Measurements from ENCODE around the gene HSPA1A.
"Not testable (repeated sequence)": the region's sequence is repeated elsewhere in the genome, so short reads cannot be mapped to it uniquely, and the experiment has no call there.

The HSPA1A gene

DNA sequence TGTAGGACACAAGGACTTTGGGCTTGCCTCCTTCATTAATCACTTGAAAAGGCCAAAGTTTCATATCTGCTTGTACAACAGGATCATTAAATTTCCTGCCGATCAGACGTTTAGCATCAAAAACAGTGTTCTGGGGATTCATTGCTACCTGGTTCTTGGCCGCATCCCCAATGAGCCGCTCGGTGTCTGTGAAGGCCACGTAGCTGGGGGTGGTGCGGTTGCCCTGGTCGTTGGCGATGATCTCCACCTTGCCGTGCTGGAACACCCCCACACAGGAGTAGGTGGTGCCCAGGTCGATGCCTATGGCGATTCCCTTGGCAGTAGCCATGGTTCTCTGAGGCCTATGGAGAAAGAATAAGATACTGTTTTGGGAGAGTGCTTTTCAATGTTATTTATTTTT, 3.7 kb upstream of the HSPA1A start:
- no peak for DNase-seq (ENCODE audit: low spot score)

DNA sequence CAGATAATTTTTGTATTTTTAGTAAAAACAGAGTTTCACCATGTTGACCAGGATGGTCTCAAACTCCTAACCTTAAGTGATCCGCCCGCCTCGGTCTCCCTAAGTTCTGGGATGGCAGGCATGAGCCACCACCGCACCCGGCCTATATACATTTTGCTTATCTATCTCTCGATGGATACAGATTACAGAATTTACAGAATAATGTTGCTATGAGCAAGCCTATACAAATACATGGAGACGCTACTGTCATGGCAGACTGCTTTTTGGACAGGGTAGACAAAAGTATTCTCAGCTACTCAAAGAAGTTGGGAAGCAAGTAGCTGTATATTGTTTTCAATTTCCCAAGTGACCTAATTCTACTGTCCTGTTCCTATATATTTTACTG, 1.9 kb upstream of the HSPA1A start:
- DNase-seq (ENCODE audit: low spot score) = no peak

DNA sequence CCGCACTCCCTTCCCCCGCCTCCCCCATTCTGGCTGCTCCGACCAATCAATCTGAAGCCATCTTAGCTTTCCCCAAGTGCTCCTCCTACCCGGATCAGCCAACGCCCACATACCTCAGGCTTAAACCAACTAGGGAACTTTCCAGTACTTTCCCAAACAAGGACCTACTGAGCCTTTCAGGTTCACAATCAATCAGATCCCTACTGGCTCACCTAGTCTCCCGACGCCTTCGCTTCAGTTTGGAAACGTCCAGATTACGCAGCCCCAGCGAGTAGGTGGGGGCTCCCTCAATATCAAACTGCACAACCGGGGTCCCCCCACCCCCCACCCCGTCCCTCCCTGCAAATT, 692 bp upstream of the HSPA1A start:
- DNase-seq (ENCODE audit: low spot score) = peak; percentile 99

DNA sequence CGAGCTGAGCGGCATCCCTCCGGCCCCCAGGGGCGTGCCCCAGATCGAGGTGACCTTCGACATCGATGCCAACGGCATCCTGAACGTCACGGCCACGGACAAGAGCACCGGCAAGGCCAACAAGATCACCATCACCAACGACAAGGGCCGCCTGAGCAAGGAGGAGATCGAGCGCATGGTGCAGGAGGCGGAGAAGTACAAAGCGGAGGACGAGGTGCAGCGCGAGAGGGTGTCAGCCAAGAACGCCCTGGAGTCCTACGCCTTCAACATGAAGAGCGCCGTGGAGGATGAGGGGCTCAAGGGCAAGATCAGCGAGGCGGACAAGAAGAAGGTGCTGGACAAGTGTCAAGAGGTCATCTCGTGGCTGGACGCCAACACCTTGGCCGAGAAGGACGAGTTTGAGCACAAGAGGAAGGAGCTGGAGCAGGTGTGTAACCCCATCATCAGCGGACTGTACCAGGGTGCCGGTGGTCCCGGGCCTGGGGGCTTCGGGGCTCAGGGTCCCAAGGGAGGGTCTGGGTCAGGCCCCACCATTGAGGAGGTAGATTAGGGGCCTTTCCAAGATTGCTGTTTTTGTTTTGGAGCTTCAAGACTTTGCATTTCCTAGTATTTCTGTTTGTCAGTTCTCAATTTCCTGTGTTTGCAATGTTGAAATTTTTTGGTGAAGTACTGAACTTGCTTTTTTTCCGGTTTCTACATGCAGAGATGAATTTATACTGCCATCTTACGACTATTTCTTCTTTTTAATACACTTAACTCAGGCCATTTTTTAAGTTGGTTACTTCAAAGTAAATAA, 2.0 kb downstream of the HSPA1A start:
- DNase-seq (ENCODE audit: low spot score) = peak; percentile 83

DNA sequence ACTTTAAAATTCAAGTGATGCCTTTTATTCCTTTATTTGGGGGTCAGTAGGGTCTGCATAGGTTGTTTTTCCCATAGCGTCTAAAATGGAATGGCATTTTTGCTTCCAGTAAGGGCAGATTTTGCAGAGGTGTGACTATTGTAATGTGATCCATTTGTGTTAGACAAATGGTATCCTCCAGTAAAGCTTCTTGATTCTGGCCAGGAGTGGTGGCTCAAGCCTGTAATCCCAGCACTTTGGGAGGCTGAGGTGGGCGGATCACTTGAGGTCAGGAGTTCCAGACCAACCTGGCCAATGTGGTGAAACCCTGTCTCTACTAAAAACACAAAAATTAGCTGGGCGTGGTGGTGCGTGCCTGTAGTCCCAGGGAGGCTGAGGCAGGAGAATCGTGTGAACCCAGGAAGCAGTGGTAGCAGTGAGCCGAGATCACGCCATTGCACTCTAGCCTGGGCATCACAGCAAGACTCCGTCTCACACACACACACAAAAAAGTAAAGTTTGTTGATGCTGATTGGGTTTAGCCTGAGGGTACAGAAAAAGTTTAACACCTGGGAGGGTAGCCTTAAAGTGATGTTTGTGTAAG, 2.7 kb downstream of the HSPA1A start:
- peak; percentile 86 for DNase-seq (ENCODE audit: low spot score)

DNA sequence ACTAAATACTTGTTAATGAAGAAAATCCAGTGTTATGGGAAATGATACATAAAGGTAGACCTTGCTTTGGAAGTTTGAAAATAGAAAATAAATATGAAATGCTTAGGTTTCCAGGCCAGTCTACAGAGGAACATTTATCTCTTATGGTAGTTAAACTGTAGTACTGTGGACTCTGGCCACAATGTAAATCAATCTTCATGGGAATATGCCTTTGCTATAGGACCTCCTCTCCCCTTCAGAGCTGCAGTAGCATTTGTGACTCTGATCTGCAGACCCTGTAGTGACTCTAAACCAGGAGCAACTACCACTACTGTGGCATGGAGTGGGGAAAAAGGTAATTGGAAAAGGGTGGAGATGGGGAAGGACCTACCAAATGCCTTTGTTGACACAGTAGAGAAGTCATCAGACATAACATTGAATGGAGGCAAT, 4.5 kb downstream of the HSPA1A start:
- no peak for DNase-seq (ENCODE audit: low spot score)

DNA sequence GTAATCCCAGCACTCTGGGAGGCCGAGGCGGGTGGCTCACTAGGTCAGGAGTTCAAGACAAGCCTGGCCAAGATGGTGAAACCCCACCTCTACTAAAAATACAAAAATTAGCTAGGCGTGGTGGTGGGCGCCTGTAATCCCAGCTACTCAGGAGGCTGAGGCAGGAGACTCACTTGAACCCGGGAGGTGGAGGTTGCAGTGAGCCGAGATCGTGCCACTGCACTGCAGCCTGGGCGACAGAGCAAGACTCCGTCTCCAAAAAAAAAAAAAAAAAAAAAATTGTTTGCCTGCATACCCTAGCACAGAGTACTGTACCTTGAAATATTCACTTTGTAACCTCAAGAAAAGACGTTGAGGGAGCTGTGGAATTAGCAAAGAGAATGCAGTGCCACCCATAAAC, 5.1 kb downstream of the HSPA1A start:
- DNase-seq (ENCODE audit: low spot score) = not testable (repeated sequence)

DNA sequence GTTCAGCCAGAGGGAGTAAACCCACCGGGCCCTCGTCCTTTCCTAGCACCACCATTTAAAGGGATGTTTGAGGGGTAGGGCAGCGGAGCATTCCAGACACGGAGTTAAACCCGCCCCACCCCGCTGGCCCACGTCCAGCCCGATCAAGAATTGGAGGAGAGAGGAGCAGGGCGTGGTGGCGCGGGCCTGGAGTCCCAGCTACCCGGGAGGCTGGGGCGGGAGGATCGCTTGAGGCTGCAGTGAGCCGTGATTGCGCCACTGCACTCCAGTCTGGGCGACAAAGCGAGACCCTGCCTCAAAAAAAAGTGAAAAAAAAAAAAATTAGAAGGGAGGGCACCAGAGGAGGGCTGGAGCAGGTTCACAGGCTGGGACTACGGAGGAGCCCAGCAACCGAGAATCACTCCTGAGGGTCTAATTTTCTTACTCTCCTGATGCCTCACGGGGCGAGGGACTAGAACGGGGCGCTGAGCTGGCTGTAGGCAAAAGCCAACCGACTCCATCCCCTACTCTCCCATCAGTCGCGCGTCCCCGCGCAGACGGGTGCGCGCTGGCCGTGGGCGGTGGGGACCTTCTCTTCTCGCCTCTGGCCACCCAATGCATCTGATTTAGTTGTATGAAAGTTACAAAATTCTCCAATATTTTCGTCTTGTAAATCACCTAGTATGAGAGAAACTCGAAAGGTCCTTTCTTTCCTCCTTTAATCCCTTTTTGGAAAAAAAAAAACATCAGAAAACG, 6.1 kb downstream of the HSPA1A start:
- DNase-seq (ENCODE audit: low spot score) = no peak

DNA sequence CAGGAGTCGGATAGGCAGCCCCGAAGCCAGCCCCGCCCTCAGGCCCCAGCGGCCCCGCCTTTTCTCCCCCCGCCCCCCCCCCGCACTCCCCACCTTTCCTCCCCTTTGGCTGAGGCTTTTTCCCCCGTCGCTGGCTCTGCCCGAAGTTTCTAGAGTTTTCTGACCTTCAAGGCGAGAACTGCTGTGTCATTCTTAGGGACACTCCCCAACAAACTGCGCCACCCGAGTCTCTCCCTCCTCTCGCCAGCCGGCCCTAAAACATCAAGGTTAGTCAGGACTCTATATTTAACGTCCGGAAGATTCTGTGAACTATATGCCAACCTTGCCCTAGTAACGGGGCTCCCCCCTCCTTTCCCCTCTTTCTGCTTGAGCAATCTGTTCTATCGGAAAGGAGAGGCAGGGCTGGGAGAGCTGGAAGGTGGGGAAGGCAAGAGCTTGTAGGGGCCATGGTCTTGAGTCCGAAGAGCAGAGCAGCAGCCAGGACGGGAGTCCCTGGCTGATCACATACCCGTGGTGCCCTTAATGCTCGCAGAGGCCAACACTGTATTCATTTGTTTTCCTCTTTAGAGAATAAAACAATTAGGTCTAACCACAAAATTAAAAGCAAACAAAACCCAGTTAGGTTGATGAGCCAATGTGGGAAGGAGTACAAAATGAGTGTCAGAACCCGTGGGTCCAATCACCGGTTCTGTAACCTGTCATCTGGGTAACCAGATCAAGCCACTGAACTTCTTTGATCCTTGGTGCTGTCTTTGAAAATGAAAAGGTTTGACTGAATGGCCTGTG, 6.9 kb downstream of the HSPA1A start:
- peak; percentile 88 for DNase-seq (ENCODE audit: low spot score)

DNA sequence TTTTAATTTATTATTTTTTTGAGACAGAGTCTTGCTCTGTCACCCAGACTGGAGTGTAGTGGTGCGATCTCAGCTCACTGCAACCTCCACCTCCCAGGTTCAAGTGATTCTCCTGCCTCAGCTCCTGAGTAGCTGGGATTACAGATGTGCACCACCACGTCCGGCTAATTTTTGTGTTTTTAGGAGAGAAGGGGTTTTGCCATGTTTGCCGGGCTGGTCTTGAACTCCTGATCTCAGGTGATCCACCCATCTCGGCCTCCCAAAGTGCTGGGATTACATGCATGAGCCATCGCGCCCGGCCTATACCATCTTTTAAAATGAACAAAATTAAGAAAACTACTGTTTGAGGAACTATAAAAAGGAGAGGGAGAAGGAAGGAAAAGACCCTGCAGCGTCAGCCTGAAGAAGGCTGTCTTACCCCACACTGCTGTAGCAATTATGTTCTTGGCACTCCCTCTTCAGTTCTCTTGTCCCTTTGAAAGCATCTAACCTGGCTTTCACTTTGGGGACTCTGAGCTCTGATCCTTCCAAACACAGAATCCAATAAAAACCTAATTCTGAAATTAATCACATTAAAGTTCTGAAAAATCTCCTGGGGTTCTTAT, 8.4 kb downstream of the HSPA1A start:
- not testable (repeated sequence) for DNase-seq (ENCODE audit: low spot score)

DNA sequence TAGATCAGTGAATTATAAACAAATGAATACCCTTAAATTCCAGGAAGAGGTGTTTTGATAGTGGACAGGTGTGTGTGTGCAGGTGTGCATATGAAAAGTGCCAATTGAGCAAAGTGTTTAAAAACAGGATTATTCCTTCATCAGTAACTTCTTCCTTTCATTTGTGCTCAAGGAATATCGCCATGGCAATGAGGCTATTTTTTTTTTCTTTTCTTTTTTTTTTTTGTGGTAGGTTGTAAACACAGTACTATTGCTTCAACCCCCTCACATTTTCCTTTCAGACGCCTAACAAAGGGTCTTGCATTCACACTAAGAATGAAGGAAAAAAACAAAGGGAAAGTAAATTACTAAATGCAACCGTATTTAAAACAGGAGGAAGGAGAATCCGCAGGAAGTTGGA, 10.2 kb downstream of the HSPA1A start:
- DNase-seq (ENCODE audit: low spot score) = no peak

DNA sequence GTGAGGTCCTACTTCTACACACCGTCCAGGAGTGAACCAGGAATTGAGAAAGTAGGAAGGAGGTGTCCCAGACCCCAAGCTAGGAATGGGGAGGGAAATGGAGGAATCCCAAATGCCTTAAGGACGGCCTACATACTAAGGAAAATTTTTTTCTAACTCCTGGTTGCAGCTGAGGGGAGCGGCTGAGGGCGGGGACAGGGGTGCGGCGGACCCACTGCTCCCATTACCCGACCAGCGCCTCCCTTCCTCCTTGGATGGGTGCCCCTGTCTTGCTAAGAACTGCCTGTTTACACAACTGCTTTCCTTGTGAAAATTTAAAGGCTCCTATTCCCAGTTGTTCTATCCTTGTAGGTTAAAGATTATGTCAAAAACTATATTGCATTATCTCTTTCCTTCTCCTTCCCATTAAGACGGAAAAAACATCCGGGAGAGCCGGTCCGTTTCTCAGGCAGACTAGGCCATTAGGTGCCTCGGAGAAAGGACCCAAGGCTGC, 11.5 kb downstream of the HSPA1A start:
- DNase-seq (ENCODE audit: low spot score) = no peak

DNA sequence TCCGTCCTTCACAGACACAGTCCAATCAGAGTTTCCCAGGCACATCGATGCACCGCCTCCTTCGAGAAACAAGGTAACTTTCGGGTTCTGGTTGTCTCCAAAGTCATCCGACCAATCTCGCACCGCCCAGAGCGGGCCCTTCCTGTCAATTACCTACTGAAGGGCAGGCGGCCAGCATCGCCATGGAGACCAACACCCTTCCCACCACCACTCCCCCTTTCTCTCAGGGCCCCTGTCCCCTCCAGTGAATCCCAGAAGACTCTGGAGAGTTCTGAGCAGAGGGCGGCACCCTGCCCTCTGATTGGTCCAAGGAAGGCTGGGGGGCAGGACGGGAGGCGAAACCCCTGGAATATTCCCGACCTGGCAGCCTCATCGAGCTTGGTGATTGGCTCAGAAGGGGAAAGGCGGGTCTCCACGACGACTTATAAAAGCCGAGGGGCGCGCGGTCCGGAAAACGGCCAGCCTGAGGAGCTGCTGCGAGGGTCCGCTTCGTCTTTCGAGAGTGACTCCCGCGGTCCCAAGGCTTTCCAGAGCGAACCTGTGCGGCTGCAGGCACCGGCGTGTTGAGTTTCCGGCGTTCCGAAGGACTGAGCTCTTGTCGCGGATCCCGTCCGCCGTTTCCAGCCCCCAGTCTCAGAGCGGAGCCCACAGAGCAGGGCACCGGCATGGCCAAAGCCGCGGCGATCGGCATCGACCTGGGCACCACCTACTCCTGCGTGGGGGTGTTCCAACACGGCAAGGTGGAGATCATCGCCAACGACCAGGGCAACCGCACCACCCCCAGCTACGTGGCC, 12.1 kb downstream of the HSPA1A start, which contains the start of gene HSPA1B:
Gene HSPA1B (plus strand): TSS at position 453 of the 794 bp plus-strand sequence. CDS start 213 bp downstream, at position 666.
- DNase-seq (ENCODE audit: low spot score) = peak; percentile 99

DNA sequence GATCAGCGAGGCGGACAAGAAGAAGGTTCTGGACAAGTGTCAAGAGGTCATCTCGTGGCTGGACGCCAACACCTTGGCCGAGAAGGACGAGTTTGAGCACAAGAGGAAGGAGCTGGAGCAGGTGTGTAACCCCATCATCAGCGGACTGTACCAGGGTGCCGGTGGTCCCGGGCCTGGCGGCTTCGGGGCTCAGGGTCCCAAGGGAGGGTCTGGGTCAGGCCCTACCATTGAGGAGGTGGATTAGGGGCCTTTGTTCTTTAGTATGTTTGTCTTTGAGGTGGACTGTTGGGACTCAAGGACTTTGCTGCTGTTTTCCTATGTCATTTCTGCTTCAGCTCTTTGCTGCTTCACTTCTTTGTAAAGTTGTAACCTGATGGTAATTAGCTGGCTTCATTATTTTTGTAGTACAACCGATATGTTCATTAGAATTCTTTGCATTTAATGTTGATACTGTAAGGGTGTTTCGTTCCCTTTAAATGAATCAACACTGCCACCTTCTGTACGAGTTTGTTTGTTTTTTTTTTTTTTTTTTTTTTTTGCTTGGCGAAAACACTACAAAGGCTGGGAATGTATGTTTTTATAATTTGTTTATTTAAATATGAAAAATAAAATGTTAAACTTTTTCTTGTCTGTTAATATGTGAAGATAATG, 14.4 kb downstream of the HSPA1A start:
- peak; percentile 84 for DNase-seq (ENCODE audit: low spot score)

DNA sequence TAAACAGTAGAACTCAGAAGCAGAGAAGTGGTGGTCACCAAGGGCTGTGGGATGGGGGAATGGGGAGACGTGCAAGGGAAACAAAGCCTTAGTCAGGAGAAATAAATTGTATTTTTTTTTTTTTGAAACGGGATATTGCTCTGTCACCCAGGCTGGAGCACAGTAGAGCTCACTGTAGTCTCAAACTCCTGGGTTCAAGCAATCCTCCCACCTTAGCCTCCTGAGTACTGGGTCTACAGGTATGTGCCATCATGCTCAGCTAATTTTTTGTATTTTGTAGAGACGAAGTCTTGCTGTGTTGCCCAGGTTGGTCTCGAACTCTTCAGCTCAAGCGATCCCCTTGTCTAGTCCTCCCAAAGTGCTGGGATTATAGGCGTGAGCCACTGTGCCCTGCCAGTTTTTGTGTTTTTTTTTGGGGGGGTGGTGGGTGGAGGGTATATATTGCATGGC, 15.6 kb downstream of the HSPA1A start:
- peak; percentile 73 for DNase-seq (ENCODE audit: low spot score)

DNA sequence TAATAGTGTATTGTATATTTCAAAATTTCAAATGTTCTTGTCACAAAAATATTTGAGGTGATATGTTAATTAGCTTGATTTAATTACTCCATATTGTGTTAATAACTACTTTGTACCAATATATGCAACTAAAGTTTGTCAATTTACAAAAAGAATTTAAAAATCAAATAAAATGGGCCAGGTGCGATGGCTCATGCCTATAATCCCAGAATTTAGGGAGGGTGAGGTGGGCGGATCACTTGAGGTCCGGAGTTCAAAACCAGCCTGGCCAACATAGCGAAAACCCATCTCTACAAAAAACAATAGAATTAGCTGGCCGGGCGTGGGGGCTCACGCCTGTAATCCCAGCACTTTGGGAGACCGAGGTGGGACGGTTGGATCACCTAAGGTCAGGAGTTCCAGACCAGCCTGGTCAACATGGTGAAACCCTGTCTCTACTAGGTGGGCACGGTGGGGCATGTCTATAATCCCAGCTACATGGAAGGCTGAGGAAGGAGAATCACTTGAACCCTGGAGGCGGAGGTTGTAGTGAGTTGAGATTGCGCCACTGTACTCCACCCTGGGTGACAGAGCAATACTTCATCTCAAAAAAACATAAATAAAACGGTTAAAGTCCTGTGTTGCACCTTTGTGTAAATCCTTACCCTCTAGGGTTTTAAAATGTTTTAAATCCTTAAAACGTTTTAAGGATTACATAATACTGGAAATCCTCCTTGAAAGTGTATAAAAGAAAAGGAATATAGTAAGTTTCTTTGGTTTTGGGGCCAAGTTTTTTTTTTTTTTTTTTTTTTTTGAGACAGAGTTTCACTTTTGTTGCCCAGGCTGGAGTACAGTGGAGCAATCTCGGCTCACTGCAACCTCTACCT, 16.2 kb downstream of the HSPA1A start:
- DNase-seq (ENCODE audit: low spot score) = no peak

DNA sequence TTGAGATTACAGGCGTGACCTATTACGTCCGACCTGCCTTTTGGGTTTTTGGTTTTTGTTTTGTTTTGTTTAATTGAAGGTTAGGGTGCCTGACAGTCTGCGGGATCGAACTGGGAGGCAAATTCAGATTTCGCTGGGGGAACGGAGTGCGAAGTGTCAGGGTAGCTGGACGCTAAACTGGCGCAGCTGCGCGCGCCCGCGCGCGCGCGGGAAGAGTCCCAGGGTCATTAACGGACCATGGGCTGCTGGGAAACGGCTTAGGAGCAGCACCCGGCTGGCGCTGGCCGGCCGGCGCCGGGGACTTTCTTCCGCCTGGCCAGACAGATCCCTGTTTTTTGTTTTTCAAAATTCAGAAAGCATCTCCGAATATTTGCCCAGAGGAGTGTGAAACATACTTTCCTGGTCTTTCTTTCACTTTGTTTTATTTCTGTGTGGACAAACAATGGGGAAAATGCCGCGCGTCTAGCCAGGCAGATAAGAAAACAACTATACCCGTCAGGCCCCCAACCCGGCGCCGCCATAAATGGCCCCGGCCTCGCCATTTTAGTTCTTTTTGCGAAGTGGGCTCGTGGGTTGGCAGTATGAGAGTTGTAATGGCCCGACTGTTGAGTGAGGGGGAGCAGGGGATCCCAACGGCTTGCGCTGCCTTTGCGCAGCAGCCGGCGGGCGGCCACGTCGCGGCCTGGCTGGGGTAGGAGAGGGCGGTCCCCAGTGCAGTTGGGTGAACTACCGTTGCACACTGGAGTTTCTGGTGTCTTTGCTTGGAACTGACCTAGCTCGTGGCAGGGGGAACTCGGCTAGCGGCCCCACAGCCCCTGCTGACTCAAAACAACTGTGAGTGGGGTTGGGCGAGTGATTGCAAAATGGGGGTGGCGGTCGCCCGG, 19.3 kb downstream of the HSPA1A start:
- peak; percentile 91 for DNase-seq (ENCODE audit: low spot score)

DNA sequence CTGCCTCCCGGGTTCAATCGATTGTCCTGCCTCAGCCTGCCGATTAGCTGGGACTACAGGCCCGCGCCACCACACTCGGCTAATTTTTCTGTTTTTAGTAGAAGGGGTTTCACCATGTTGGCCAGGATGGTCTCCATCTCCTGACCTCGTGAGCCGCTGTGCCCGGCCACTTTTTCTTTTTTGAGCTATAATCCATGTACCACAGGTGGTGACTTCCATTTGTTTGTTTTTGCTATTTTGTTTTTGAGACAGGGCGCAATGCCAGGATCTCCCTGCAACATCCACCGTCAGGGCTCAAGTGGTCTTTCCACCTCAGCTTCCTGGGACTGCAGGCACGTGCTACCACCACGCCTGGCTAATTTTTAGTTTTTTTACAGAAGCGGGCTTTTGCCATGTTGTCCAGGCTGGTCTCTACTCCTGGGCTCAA, 20.7 kb downstream of the HSPA1A start:
- DNase-seq (ENCODE audit: low spot score) = no peak
